ENCODE data around the gene CLCNKB.
"Not testable (repeated sequence)": the region's sequence is repeated elsewhere in the genome, so short reads cannot be mapped to it uniquely, and the experiment has no call there.

Gene CLCNKB

GRCh38 chr1:16043521-16043920 is at the start of gene CLCNKB:
CLCNKB (plus strand) TSS chr1:16043782; CDS start chr1:16044493, 711 bp downstream.
- DNase-seq, result no peak

- DNase-seq, result no peak
Observed at GRCh38 chr1:15994081-15994480, 49.5 kb upstream of the CLCNKB start.

- no peak for DNase-seq
Observed at GRCh38 chr1:15994590-15995351, 48.8 kb upstream of the CLCNKB start.

GRCh38 chr1:15997076-15997585 is 46.5 kb upstream of the CLCNKB start:
- DNase-seq, result no peak

GRCh38 chr1:15997637-15998280 is 45.8 kb upstream of the CLCNKB start:
- no peak for DNase-seq

- DNase-seq, result no peak
Observed at GRCh38 chr1:15998929-15999328, 44.7 kb upstream of the CLCNKB start.

- DNase-seq, result not testable (repeated sequence)
Observed at GRCh38 chr1:16001274-16001673, 42.3 kb upstream of the CLCNKB start.

- no peak for DNase-seq
Observed at GRCh38 chr1:16005597-16005996, 38.0 kb upstream of the CLCNKB start.

- DNase-seq, result no peak
Observed at GRCh38 chr1:16006010-16006409, 37.6 kb upstream of the CLCNKB start.

GRCh38 chr1:16006552-16007485 is 36.8 kb upstream of the CLCNKB start:
- no peak for DNase-seq

GRCh38 chr1:16007671-16008341 is 35.8 kb upstream of the CLCNKB start:
- no peak for DNase-seq

- peak; percentile 25 for DNase-seq
Observed at GRCh38 chr1:16009030-16009460, 34.5 kb upstream of the CLCNKB start.

GRCh38 chr1:16009678-16010077 is 33.9 kb upstream of the CLCNKB start:
- no peak for DNase-seq

- no peak for DNase-seq
Observed at GRCh38 chr1:16010837-16011236, 32.7 kb upstream of the CLCNKB start.

- no peak for DNase-seq
Observed at GRCh38 chr1:16011936-16012589, 31.5 kb upstream of the CLCNKB start.

- no peak for DNase-seq
Observed at GRCh38 chr1:16012590-16013219, 30.9 kb upstream of the CLCNKB start.

GRCh38 chr1:16013220-16013907 is 30.2 kb upstream of the CLCNKB start:
- no peak for DNase-seq

GRCh38 chr1:16013908-16014258 is 29.7 kb upstream of the CLCNKB start:
- DNase-seq, result no peak

- no peak for DNase-seq
Observed at GRCh38 chr1:16014509-16015482, 28.8 kb upstream of the CLCNKB start.

GRCh38 chr1:16015491-16015890 is 28.1 kb upstream of the CLCNKB start:
- no peak for DNase-seq
